GM12878 (cell line): ENCODE results near the gene NT5C2. TPM values are rescaled to one million over a fixed set of nuclear protein-coding genes. Genes with fewer than 3 reads are reported as not detected.

Experiments used
- ATAC-seq: fragments of 200-7000 bp; cut with Tn5 transposase; 3 replicates; pipeline ENCODE4 v1.9.1; 2020; ENCODE audit warnings: mild to moderate bottlenecking, moderate library complexity
- BruUV-seq: library from RNA; stranded (reverse); fragments of 400-500 nt; replicated peaks from 2 replicates; lab custom pipeline; 2021; lab: Mats Ljungman, UMichigan
- CTCF ChIA-PET: fragments of 300-600 bp; sonication (Branson Sonifier 250); formaldehyde crosslinking; extraction: SDS; loops from one replicate; lab custom pipeline; 2021; ENCODE audit warnings: inconsistent platforms; lab: Yijun Ruan, JAX
- POLR2A ChIA-PET: fragments of 350-600 bp; formaldehyde crosslinking; extraction: SDS; loops from one replicate; lab custom pipeline; 2021; ENCODE audit warnings: inconsistent platforms; lab: Charles Lee
- RAD21 ChIA-PET: fragments of 300-600 bp; sonication (Branson Sonifier 250); formaldehyde crosslinking; loops from one replicate; lab custom pipeline; 2023; ENCODE audit warnings: antibody characterized with exemption; ENCODE audit not compliant: unreplicated experiment; lab: Charles Lee
- SMC1A ChIA-PET: fragments of 300-600 bp; sonication (Branson Sonifier 250); formaldehyde crosslinking; loops from one replicate; lab custom pipeline; 2023; ENCODE audit not compliant: unreplicated experiment, uncharacterized antibody; lab: Charles Lee
- DNase-seq: peaks from one replicate; pipeline ENCODE4 v3.0.0-alpha.2; 2011; ENCODE audit warnings: low read depth, low spot score
- FAIRE-seq: peaks from 3 replicates; lab custom pipeline; 2011; peaks lifted over from hg19 to GRCh38; lab: Jason Lieb, UNC
- H2AFZ ChIP-seq: 2 replicates; pipeline ENCODE4 v1.6.0; 2011; ENCODE audit warnings: low read depth, low read length, control low read depth; ENCODE audit not compliant: control insufficient read depth
- H3K27ac ChIP-seq: 2 replicates; pipeline ENCODE4 v1.5.1; 2011; ENCODE audit warnings: control low read depth; ENCODE audit not compliant: control insufficient read depth, insufficient read depth
- H3K27me3 ChIP-seq, 2 experiments: replicated peaks in 1 of 2; 2 replicates each; pipeline versions ENCODE4 v1.6.0 to v1.6.1; 2011; ENCODE audit warnings: low read length in 1 of 2; ENCODE audit not compliant: control insufficient read depth in 2 of 2, insufficient read depth in 2 of 2
- H3K36me3 ChIP-seq, 2 experiments: 2 replicates each; pipeline ENCODE4 v1.5.1; 2011; ENCODE audit warnings: low read length in 1 of 2; ENCODE audit not compliant: control insufficient read depth in 2 of 2, insufficient read depth in 2 of 2
- H3K4me1 ChIP-seq: 2 replicates; pipeline ENCODE4 v1.6.1; 2011; ENCODE audit warnings: mild to moderate bottlenecking, low read length, moderate library complexity, mixed read lengths; ENCODE audit not compliant: control insufficient read depth, insufficient read depth
- H3K4me2 ChIP-seq: 2 replicates; pipeline ENCODE4 v1.6.0; 2011; ENCODE audit warnings: control low read depth; ENCODE audit not compliant: control insufficient read depth, insufficient read depth
- H3K4me3 ChIP-seq: fragments of 200-600 bp; sonication (generic); 2 replicates; pipeline ENCODE4 v1.5.1; 2016
- H3K79me2 ChIP-seq: 2 replicates; pipeline ENCODE4 v1.6.0; 2011; ENCODE audit warnings: low read length; ENCODE audit not compliant: control insufficient read depth, insufficient read depth
- H3K9ac ChIP-seq: 2 replicates; pipeline ENCODE4 v1.8.0; 2011; ENCODE audit warnings: low read length, control low read depth, mixed read lengths; ENCODE audit not compliant: control insufficient read depth, insufficient read depth
- H3K9me3 ChIP-seq: replicated peaks from 3 replicates; pipeline ENCODE4 v1.5.1; 2011; ENCODE audit warnings: mild to moderate bottlenecking, low read length; ENCODE audit not compliant: control insufficient read depth, insufficient read depth
- H4K20me1 ChIP-seq: 2 replicates; pipeline ENCODE4 v1.6.0; 2011; ENCODE audit not compliant: control insufficient read depth, insufficient read depth
- NR2C2 ChIP-seq: IDR thresholded peaks from 2 replicates; pipeline ENCODE4 v1.6.1; 2011; ENCODE audit warnings: borderline replicate concordance, low read depth; ENCODE audit not compliant: control insufficient read depth, insufficient read length
- SUZ12 ChIP-seq: fragments of 200-600 bp; sonication (generic); IDR thresholded peaks from one replicate; pipeline ENCODE4 v1.6.1; 2018; ENCODE audit warnings: antibody characterized with exemption, mild to moderate bottlenecking; ENCODE audit not compliant: unreplicated experiment
- ZBED1 ChIP-seq: IDR thresholded peaks from 2 replicates; pipeline ENCODE4 v1.6.1; 2016; ENCODE audit warnings: borderline replicate concordance
- WGBS: methylation state at CpG from one replicate; pipeline ENCODE4 v1.1.6; 2016; ENCODE audit warnings: low lambda C conversion rate; ENCODE audit not compliant: insufficient replicate concordance, insufficient coverage; ENCODE audit errors: missing lambda C conversion rate; 5-methylcytosine and 5-hydroxymethylcytosine counted together
- in situ Hi-C: fragments of 300-500 bp; cut with MboI; formaldehyde crosslinking; loops from 9 replicates; pipeline ENCODE4 v1.14.3; 2018; ENCODE audit warnings: mixed read lengths
- intact Hi-C: fragments of 100-400 bp; cut with micrococcal nuclease; formaldehyde crosslinking; loops from one replicate; pipeline ENCODE4 v1.14.2; 2022; ENCODE audit not compliant: unreplicated experiment
- polyA plus RNA-seq, 11 experiments: library from polyadenylated mRNA; depleted of rRNA in 4 of 11; unstranded in 6 of 11; stranded (reverse) in 5 of 11; fragments of >200 nt; fragmentation: Nextera tagmentation in 4 of 11; fragmentation: Illumina TruSeq in 1 of 11; extraction: Ambion mirVana in 4 of 11; extraction: Trizol in 1 of 11; gene quantifications; 1 replicate in 1 of 11; 2 replicates in 10 of 11; pipeline versions ENCODE4 v1.2.1 to v1.2.3, GENCODE V29; 2011 to 2016; ENCODE audit warnings: inconsistent platforms in 2 of 11, missing spikeins in 2 of 11, low read depth in 1 of 11
- total RNA-seq, 4 experiments: library from RNA; depleted of rRNA in 3 of 4; stranded (reverse); fragments of >200 nt in 3 of 4; fragmentation: Illumina TruSeq in 1 of 4; extraction: Trizol in 1 of 4; gene quantifications; 2 replicates each; pipeline versions ENCODE4 v1.2.1 to v1.2.3, GENCODE V29; 2013 to 2021
- TF ChIP-seq, protein P1 (sequence below): fragments of 450-650 bp; conservative IDR thresholded peaks from 2 replicates; pipeline ENCODE4 v1.6.1; 2017; ENCODE audit warnings: mild to moderate bottlenecking, moderate library complexity
- TF ChIP-seq, protein P2 (sequence below): IDR thresholded peaks from 2 replicates; pipeline ENCODE4 v1.6.1; 2011; ENCODE audit warnings: borderline replicate concordance, low read depth, mild to moderate bottlenecking, moderate library complexity, mixed read lengths, low read length; ENCODE audit not compliant: insufficient read depth; ENCODE audit errors: extremely low read length

Gene NT5C2
- total and polyA plus RNA-seq, 10 of the 15 experiments (the other 5 are each of a cell fraction or from before 2014, with no cell fraction given): 15.8 to 70.1 (median 56.0) TPM

DNA sequence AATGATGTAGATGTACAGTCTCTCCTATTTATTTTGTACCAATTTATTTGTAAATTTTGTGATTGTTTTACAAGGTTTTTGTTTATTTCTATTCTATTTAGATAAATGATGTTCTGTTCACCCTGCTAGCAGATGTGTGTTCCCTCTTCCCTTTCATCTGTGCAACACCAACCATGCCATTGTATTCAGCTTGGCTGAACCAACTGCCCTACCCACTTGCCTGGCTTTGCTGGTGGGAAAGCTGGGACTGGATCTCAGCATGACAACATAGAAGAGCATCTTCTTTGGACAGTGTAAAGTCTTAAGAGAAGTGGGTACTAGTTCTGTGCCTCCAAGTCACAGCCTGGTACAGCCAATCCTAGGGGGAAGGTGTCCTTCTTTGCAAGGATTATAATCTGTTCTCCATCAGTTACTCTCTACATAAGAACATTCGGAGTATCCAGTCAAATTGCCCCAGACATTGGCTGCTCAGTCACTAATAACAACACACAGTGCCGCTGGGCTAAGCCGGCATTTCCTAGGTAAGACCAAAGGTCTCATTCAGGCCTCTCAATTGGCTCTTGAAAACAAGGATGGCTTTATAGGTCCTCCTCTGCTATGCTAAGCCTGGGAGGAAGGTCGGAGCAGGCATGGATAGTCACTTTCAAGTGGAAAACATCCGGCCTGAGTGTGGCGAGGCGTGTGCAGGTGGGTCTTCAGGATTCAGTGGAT, 109.7 kb downstream of the NT5C2 start:
- Histone ChIP-seq H3K9ac (no peak overlapping the region), H3K27me3 (no peaks in the 10 kb centered on the region), H3K4me3 (no peak overlapping the region), H3K36me3 (peaks cover 0 to 2% of the 10 kb centered on the region in 2 experiments; a peak in 3 of 4 replicates), H2AFZ (no peak overlapping the region), H3K4me1 (no peaks in the 10 kb centered on the region), H3K27ac (no peak overlapping the region), H4K20me1 (no peaks in the 10 kb centered on the region), H3K9me3 (no peaks in the 10 kb centered on the region), H3K4me2 (no peak overlapping the region)
- ChIA-PET POLR2A (no interaction called here), SMC1A (interaction anchor here (0.5 to 1.4 kb wide), 3 partner anchors 109 to 630 kb away, joined by 3 read pairs; no protein-coding TSS in a partner anchor), RAD21 (interaction anchor here (1.0 kb wide), 1 partner anchor 166 kb away, joined by 3 read pairs; the partner anchor contains the start of gene CNNM2)
- over 99% methylated on average over 7 of the region's 7 CpGs for WGBS
- ATAC-seq (no peak), DNase-seq (no peak), FAIRE-seq (no peak)
- no TSS peak for BruUV-seq
- in situ Hi-C loops: no loop called here
- TF ChIP-seq SUZ12 (no peak), ZBED1 (no peak), NR2C2 (no peak)
- TF ChIP-seq, protein P1, sequence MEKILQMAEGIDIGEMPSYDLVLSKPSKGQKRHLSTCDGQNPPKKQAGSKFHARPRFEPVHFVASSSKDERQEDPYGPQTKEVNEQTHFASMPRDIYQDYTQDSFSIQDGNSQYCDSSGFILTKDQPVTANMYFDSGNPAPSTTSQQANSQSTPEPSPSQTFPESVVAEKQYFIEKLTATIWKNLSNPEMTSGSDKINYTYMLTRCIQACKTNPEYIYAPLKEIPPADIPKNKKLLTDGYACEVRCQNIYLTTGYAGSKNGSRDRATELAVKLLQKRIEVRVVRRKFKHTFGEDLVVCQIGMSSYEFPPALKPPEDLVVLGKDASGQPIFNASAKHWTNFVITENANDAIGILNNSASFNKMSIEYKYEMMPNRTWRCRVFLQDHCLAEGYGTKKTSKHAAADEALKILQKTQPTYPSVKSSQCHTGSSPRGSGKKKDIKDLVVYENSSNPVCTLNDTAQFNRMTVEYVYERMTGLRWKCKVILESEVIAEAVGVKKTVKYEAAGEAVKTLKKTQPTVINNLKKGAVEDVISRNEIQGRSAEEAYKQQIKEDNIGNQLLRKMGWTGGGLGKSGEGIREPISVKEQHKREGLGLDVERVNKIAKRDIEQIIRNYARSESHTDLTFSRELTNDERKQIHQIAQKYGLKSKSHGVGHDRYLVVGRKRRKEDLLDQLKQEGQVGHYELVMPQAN: no peak
- TF ChIP-seq, protein P2, sequence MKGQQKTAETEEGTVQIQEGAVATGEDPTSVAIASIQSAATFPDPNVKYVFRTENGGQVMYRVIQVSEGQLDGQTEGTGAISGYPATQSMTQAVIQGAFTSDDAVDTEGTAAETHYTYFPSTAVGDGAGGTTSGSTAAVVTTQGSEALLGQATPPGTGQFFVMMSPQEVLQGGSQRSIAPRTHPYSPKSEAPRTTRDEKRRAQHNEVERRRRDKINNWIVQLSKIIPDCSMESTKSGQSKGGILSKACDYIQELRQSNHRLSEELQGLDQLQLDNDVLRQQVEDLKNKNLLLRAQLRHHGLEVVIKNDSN: no peak
- TF ChIP-seq, all 136 proteins: peak for 0
- H3K79me2 ChIP-seq: no peaks in the 10 kb centered on the region
- intact Hi-C loops: loop anchor here (5.0 kb wide), 1 partner anchor 159 kb away; no protein-coding TSS in a partner anchor
- CTCF ChIA-PET: interaction anchor here (0.6 to 1.8 kb wide), 2 partner anchors 161 to 240 kb away, joined by 3 to 10 read pairs; no protein-coding TSS in a partner anchor
